Transverse colon (tissue), 4 donors: ENCODE data around the gene TMC3. TPM values are rescaled to one million over a fixed set of nuclear protein-coding genes. Genes with fewer than 3 reads are reported as not detected.

Source experiments
- DNase-seq: peaks from one replicate; pipeline ENCODE4 v3.0.0-alpha.2; 2019
- H3K27ac ChIP-seq, 4 donors: fragments of 200-600 bp; sonication (generic); 2 replicates each; pipeline ENCODE4 v1.5.1; 2016 to 2018; ENCODE audit warnings: inconsistent platforms in 4 of 4
- H3K27me3 ChIP-seq: fragments of 200-600 bp; sonication (generic); 2 replicates; pipeline ENCODE4 v1.5.1; 2017; ENCODE audit warnings: inconsistent platforms
- H3K36me3 ChIP-seq, 4 donors: fragments of 200-600 bp; sonication (generic); 2 replicates each; pipeline ENCODE4 v1.5.1; 2017 to 2019; ENCODE audit warnings: inconsistent platforms in 4 of 4
- H3K4me1 ChIP-seq, 4 donors: fragments of 200-600 bp; sonication (generic); 2 replicates each; pipeline ENCODE4 v1.5.1; 2017 to 2020; ENCODE audit warnings: inconsistent platforms in 4 of 4
- H3K4me3 ChIP-seq, 4 donors: fragments of 200-600 bp; sonication (generic); 1 replicate in 1 of 4; 2 replicates in 3 of 4; pipeline versions ENCODE4 v1.5.1 to v1.6.1; 2017 to 2019; ENCODE audit warnings: inconsistent platforms in 4 of 4
- H3K9me3 ChIP-seq, 2 donors: fragments of 200-600 bp; sonication (generic); 2 replicates each; pipeline ENCODE4 v1.5.1; 2017 to 2019; ENCODE audit warnings: inconsistent platforms in 2 of 2
- CTCF ChIP-seq, 5 experiments: fragments of 200-600 bp in 3 of 5; fragments of 450-650 bp in 2 of 5; sonication (generic) in 3 of 5; IDR thresholded peaks; 1 replicate in 2 of 5; 2 replicates in 3 of 5; pipeline ENCODE4 v1.5.1; 2016 to 2017; ENCODE audit warnings: antibody characterized with exemption in 5 of 5, inconsistent platforms in 3 of 5, mild to moderate bottlenecking in 2 of 5, moderate library complexity in 1 of 5
- EP300 ChIP-seq: sonication (generic); formaldehyde crosslinking; IDR thresholded peaks from one replicate; pipeline ENCODE4 v1.6.1; 2017; ENCODE audit warnings: antibody characterized with exemption, low read depth
- POLR2A ChIP-seq: fragments of 450-650 bp; IDR thresholded peaks from one replicate; pipeline ENCODE4 v1.6.1; 2016; ENCODE audit warnings: antibody characterized with exemption, mild to moderate bottlenecking, moderate library complexity
- POLR2AphosphoS5 ChIP-seq, 3 donors: sonication (generic); formaldehyde crosslinking; IDR thresholded peaks; one replicate each; pipeline ENCODE4 v1.6.1; 2016; ENCODE audit warnings: antibody characterized with exemption in 3 of 3
- WGBS, 2 donors: methylation state at CpG; one replicate each; pipeline ENCODE4 v1.1.5; 2018; ENCODE audit warnings: low coverage in 1 of 2; 5-methylcytosine and 5-hydroxymethylcytosine counted together
- in situ Hi-C, 4 donors: fragments of 200-750 bp; cut with MboI; loops; one replicate each; pipeline versions ENCODE4 v1.15.0 to v1.15.1; 2017; ENCODE audit warnings: low sequenced_read_pairs in 3 of 4, low pct_ligation_motif_present in 1 of 4, low pct_unique_long_range_greater_than_20kb in 1 of 4
- intact Hi-C: fragments of 100-400 bp; cut with DNase I; formaldehyde crosslinking; loops from one replicate; pipeline ENCODE4 v1.15.1; 2023; ENCODE audit warnings: low total_unique reads
- total RNA-seq, 4 donors: library from RNA; depleted of rRNA; stranded (reverse); fragments of >200 nt; gene quantifications; one replicate each; pipeline ENCODE4 v1.1.0, GENCODE V29; 2016

The TMC3 gene
- total RNA-seq, 4 donors from 2014 or later = 0.14 to 0.64 TPM; not detected in 2

- Histone ChIP-seq H3K27ac (peak overlapping the region; percentile 34 to 83 (median 71)), H3K27me3 (no peaks in the 10 kb centered on the region), H3K9me3 (no peaks in the 10 kb centered on the region), H3K4me1 (peaks cover 0 to 15% (median 0%) of the 10 kb centered on the region in 4 donors), H3K36me3 (no peaks in the 10 kb centered on the region), H3K4me3 (peak overlapping the region in 1 of 4 donors; percentile 11)
- intact Hi-C loops = no loop called here
- WGBS, 2 donors = 67 to 94% methylated on average over 3 to 6 of the region's 6 CpGs
- TF ChIP-seq CTCF (IDR thresholded peaks at IDR 0.05) = no peak
- TF ChIP-seq EP300 = no peak
- no peak for TF ChIP-seq POLR2AphosphoS5 (IDR thresholded peaks at IDR 0.05)
- no peak for TF ChIP-seq POLR2A
- in situ Hi-C loops = no loop called here
- DNase-seq = no peak
These were observed 71.3 kb downstream of the TMC3 start for GRCh38 chr15:81302701-81303109.

GRCh38 chr15:81301815-81302399, 72.1 kb downstream of the TMC3 start:
- no peak for TF ChIP-seq CTCF (IDR thresholded peaks at IDR 0.05)
- TF ChIP-seq POLR2AphosphoS5 (IDR thresholded peaks at IDR 0.05) = peak in 1 of 3 donors; percentile 42
- TF ChIP-seq POLR2A = no peak
- H3K4me1 ChIP-seq = peaks cover 0 to 15% (median 0%) of the 10 kb centered on the region in 4 donors
- peak; percentile 64 for DNase-seq
- no peaks in the 10 kb centered on the region for H3K36me3 ChIP-seq
- H3K27me3 ChIP-seq = no peaks in the 10 kb centered on the region
- peak overlapping the region; percentile 55 to 83 (median 71) for H3K27ac ChIP-seq
- 76 to 80% methylated on average over 1 to 5 of the region's 5 CpGs for WGBS, 2 donors
- in situ Hi-C loops = no loop called here
- no peaks in the 10 kb centered on the region for H3K9me3 ChIP-seq
- intact Hi-C loops = no loop called here
- peak overlapping the region in 1 of 4 donors; percentile 39 for H3K4me3 ChIP-seq

GRCh38 chr15:81301385-81301784, 72.6 kb downstream of the TMC3 start:
- intact Hi-C loops = no loop called here
- Histone ChIP-seq H3K27me3 (no peaks in the 10 kb centered on the region), H3K4me3 (peak overlapping the region in 1 of 4 donors; percentile 39), H3K9me3 (no peaks in the 10 kb centered on the region), H3K27ac (peak overlapping the region; percentile 55 to 83 (median 71)), H3K36me3 (no peaks in the 10 kb centered on the region), H3K4me1 (peaks cover 0 to 16% (median 0%) of the 10 kb centered on the region in 4 donors)
- TF ChIP-seq POLR2AphosphoS5 (IDR thresholded peaks at IDR 0.05) (no peak), CTCF (IDR thresholded peaks at IDR 0.05) (no peak), POLR2A (no peak), EP300 (no peak)
- in situ Hi-C loops = no loop called here
- WGBS, 2 donors = 82% methylated on average over 4 of the region's 4 CpGs; no CpG with 5 or more reads in 1 of the 2 donors
- peak; percentile 4 for DNase-seq

- no peak for TF ChIP-seq EP300
- TF ChIP-seq POLR2AphosphoS5 (IDR thresholded peaks at IDR 0.05) = no peak
- TF ChIP-seq POLR2A = no peak
- no peak for TF ChIP-seq CTCF (IDR thresholded peaks at IDR 0.05)
- in situ Hi-C loops (no loop called here), intact Hi-C loops (no loop called here)
- no peak for DNase-seq
- peak overlapping the region; percentile 27 to 83 (median 68) for H3K27ac ChIP-seq
- peak overlapping the region in 2 of 4 donors; percentile 9 to 39 for H3K4me3 ChIP-seq
- H3K27me3 ChIP-seq = no peaks in the 10 kb centered on the region
- no peaks in the 10 kb centered on the region for H3K36me3 ChIP-seq
- WGBS, 2 donors = 71 to 100% methylated on average over 1 to 13 of the region's 14 CpGs
- H3K4me1 ChIP-seq = peaks cover 0 to 26% (median 2%) of the 10 kb centered on the region in 4 donors
- no peaks in the 10 kb centered on the region for H3K9me3 ChIP-seq
These were observed 74.3 kb downstream of the TMC3 start for GRCh38 chr15:81299630-81300273.
